GM18498 (cell line): ENCODE data around the gene MITF.

Experiments used
- ATAC-seq: cut with Tn5 transposase; IDR thresholded peaks from one replicate; pipeline ENCODE4 v1.9.1; 2021; ENCODE audit warnings: mild to moderate bottlenecking, moderate library complexity; ENCODE audit not compliant: unreplicated experiment

MITF gene

GRCh38 chr3:69752241-69752640 lies 13.0 kb downstream of the MITF start:
- ATAC-seq: no peak

- ATAC-seq: no peak
Measured at GRCh38 chr3:69753179-69753775, 14.0 kb downstream of the MITF start.

- no peak for ATAC-seq
Measured at GRCh38 chr3:69755795-69756194, 16.5 kb downstream of the MITF start.

GRCh38 chr3:69761896-69762767 lies 22.9 kb downstream of the MITF start:
- peak; percentile 70 for ATAC-seq

GRCh38 chr3:69762768-69763229 lies 23.5 kb downstream of the MITF start:
- ATAC-seq: no peak

DNA sequence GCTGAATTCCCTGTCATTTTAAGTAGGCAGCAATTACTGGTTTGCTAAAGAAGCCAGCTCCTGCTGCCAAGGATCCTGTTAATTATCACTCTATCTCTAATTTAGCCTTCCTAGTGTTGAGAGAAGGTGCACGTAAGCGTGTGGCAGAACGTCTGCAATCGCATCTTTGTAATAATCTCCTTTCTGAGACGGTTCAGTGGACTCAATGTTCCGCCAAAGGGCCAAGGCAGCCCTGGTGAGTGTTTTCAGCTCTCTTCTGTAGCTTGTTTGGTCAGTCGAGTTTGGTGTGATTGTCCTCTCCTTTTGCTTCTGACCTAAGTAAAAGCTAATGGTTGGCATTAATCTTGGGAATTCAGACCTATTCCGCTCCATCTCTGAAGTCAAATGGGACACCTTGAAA lies 24.2 kb downstream of the MITF start:
- no peak for ATAC-seq

GRCh38 chr3:69764121-69764741 lies 25.0 kb downstream of the MITF start:
- ATAC-seq: no peak

GRCh38 chr3:69764861-69765260 lies 25.6 kb downstream of the MITF start:
- ATAC-seq: no peak

DNA sequence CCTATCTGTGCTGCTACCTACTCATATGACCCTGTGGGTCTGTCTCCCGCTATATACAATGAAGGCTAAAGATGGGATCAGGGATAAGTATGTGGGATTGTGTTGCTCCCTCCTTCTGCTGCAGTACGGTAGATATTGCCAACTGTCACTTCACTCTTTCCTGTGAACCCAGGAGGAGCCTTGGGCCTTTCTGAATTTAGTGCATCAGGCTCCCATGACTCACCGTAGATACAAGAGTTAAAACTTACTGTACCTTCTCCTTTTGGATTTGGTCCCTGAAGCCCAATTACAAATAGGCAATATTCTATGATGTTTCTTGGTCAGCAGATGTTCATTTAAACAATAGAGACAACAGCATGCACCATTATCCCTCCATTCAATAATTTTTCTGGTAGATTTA lies 27.4 kb downstream of the MITF start:
- ATAC-seq: no peak

DNA sequence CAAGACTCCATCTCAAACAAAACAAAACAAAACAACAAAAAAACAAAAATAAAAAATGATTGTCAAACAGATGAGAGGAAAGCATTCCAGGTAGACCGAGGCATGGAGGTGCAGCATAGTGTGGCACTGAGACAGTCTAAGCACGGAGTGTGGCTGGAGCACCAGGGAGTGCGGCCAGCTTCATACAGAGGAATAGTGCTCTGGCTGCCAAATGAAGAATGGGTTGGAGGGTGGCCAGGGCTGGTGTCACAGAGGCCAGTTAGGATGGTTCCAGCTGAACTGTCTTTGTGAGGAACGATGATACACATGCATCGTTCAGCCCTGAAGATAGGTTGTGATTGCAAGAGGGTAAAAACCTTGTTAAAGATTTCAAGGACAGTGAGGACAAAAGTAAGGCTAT lies 28.3 kb downstream of the MITF start:
- no peak for ATAC-seq

DNA sequence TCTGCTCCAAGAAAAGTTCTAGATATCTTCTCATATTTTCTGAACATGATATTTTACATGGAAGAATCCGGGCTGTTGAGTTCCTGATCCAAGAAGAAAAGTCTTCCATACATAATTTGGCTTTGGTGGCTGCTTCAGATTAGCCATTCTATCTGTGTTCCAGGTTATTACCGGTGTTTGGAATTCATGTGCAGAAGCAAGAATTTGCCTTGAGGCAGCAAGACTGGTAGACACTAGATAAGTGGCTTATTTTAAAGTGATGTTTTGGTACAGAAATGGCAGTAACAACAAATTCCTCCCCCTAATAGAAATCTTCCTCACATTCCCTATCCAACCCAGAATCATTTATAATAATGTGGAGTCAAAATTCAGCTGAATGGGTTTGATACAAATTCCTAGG lies 29.2 kb downstream of the MITF start:
- no peak for ATAC-seq

DNA sequence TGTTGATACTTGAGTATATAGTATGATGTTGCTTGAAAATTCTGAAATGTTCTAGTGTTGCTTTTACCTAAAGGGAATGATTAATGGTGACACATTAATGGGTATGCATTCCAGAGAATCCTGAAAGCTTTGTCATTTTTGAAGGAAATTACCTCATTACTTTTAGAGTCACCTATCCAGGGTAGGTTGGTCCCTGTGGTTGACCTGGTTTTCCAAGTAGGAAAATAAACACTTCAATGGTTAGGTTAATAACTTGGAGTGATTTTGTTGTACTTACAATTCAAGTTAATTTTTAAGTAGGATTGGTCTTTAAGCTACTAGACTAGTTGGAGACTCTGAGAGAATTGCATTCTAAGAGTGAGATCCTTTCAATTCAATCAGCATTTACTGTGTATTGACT lies 31.0 kb downstream of the MITF start:
- no peak for ATAC-seq

DNA sequence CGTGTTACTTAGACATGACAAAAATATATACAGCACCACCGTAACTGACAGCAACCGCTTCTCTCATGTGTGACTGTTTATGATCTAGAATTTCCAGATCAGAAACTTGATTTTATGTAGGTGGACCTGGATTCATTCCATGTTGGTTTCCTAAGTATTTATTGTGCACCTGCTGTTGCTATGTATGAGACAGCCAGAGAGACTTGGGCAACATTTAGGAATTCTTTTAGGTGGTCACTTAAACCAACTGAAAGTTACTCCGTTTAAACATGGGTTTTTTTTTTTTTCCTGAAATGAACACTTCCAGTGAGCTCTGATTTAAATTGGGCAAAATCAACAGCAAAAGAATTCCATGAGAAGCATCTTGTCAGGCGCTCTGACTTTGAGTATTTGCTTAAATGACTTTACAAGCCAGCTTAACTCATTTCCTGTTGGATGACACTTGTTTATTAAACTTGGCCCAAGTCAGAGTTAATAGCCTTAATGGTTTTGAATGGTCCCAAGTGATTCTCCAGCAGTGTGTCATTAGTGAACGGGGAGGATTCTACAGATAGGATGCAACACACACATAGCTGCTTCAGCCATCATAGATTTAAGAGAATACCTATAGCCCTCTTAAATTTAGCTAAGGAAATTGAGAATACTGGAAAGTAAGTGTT lies 31.8 kb downstream of the MITF start:
- no peak for ATAC-seq

DNA sequence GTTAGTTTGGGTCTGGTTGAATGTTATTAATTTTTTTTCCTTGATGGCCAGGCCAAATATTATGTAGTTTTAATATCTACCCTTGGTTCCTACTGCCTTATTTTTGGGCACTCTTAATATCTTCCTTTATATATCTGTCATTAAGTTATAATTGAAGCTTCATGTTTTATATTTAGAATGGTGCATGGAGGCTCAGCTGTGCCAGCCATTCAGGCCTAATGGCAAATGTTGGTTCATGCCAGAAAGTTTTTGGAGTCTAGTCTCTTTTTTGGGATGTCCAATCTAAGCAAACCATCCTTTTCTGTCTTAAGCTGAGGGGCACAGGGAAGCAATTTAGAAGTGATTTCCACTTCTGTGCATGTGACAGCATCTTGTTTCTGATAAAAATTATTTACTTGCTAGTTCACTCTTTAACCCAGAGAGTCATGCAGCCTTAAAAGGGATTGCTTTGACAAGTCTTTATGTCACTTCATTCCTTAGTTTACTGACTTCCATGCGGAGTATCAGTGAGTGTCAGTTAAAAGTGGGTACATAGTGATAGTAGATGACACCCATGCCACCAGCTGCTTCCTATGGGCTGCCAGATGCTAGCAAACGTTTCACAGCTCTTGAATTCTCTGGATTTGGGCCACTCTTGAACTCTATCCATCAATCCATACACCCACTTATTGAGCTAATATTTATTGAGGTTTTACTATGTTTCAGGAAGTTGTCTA lies 33.0 kb downstream of the MITF start:
- ATAC-seq: no peak

DNA sequence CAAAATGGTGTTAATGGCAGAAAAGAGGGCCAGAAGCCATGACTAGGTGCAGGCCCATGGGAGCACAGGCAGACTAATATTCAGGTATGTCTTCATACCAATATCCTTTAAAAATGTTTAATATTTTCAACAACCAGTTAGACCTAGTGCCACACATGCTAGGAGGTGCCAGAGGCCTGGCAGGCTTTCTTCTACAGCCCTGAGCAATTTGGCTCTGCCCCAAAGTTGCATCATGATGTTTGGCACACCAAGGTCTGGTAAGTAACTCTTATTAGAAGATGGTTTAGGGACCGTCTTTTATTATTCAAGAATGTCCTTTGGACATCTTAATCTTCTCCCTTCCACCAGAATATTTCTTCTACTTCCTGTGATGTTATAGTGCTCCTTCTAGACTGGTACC lies 34.8 kb downstream of the MITF start:
- no peak for ATAC-seq

DNA sequence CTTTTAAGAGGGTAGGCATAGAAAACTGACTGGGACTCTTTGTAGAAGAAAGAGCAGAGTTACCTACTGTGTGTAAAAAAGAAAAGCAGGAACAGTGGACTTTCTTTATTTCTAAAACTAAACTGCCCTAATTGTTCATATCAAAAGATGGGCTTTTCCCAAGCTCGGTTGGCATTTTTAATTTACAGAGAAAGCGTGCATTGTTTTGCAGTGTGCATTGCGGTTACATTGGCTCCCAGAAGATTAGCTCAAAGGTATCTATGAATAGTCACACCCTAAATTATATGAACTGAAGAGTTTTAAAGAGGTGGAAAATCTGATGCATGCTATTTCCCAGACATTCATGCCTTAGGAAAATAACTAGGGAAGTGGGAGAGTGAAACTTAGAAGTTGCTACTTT lies 36.5 kb downstream of the MITF start:
- ATAC-seq: no peak

- no peak for ATAC-seq
Measured at GRCh38 chr3:69776289-69776688, 37.0 kb downstream of the MITF start.

DNA sequence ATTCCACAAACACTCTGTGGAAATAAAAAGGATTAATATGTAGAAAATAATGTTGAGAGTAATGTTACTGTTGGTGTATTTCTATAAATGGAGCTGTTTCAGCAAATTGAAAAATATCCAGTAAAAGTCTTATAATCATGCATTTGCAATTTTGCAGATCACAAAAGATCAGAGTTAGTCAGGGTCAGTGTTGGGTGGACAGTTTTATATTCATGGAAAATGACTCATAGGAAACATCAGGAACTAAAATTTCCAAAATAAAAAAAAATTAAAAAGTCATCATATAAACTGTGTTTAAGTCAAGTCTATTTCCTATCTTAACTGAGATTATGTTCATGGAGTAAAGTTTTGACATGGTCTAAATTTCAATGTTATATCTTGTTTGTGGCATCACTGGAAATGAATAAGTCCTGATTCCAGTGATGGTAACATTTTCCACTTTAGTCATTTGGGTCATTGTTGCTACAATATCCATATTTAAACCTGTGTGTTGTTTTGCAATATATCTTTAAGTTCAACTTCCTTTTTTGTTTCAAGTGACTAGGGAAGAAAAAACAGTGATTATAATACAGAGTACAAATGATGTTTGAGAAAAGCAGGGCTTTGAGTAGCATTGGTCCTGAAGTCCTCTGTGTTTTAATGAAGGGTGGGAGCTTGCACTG lies 37.8 kb downstream of the MITF start:
- ATAC-seq: no peak

- no peak for ATAC-seq
Measured at GRCh38 chr3:69777582-69777967, 38.3 kb downstream of the MITF start.

GRCh38 chr3:69781593-69781992 lies 42.3 kb downstream of the MITF start:
- no peak for ATAC-seq
